ENCODE results near the gene IPO13.

The IPO13 gene

DNA sequence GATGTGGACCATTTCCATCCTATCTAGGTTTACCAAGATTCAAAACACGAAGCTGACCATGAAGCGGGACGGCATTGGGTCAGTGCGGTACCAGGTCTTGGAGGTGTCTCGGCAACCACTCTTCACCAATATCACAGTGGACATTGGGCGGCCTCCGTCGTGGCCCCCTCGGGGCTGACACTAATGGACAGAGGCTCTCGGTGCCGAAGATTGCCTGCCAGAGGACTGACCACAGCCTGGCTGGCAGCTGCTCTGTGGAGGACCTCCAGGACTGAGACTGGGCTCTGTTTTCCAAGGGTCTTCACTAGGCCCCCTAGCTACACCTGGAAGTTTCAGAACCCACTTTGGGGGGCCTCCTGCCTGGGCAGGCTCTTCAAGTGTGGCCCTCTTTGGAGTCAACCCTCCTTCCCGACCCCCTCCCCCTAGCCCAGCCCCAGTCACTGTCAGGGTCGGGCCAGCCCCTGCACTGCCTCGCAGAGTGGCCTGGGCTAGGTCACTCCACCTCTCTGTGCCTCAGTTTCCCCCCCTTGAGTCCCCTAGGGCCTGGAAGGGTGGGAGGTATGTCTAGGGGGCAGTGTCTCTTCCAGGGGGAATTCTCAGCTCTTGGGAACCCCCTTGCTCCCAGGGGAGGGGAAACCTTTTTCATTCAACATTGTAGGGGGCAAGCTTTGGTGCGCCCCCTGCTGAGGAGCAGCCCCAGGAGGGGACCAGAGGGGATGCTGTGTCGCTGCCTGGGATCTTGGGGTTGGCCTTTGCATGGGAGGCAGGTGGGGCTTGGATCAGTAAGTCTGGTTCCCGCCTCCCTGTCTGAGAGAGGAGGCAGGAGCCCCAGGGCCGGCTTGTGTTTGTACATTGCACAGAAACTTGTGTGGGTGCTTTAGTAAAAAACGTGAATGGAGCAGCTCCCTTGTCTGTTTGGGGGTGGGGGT lies 43.8 kb downstream of the IPO13 start:
- DNase-seq: no peak

DNA sequence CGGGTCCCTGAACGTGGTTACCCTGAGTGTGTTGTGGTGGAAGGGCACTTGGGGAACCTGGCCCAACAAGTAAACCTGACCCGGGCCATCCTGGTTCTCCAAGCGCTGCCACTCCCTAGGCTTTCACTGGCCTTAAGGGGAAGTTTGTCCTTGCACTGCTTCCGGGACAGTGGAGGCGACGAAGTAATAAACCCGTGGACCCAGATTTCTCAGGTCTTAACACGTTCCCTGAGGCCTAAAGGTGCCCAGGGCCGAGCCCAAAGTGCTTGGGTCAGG lies 44.4 kb downstream of the IPO13 start:
- DNase-seq: no peak

DNA sequence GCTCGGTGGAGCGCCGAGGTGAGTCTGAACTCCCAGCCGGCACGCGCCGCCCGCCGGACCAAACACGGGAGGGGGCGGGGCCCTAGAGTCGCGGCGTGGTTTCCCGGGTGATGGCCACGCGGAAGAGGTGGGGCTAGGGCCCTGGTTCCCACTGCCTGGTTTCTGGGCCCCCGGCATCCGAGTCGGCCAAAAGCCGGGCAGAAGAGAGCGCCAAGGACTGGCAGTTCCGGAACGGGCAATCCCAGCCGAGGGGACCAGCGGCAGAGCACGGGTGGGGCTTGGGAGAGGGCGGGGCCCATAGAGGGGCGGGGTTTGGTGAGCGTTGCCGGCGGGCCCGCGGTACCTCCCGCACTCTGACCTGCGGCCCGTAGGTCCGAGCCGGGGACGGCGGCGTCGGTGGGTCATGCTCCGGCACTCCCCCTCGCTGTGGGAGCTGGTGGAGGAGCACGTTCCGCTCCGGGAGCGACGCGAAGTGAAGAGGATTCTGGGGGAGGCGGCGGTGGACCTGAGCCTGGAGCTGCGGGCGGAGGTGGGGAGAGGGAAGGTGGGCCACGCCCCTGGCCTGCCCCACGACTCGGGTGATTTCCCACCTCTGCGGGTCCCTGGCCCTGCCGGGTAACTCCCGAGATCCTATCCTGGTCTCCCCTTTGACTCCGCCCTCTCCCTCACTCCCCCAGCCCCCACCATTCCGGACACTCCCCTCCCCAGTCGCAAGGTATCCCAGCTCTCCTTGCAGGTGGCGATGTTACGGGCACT lies 44.9 kb downstream of the IPO13 start, which contains the start of gene CCDC24:
CCDC24 (plus strand) TSS at position 124 of the 756 bp plus-strand sequence; CDS start at position 404, 280 bp downstream.
- DNase-seq: peak; percentile 73

DNA sequence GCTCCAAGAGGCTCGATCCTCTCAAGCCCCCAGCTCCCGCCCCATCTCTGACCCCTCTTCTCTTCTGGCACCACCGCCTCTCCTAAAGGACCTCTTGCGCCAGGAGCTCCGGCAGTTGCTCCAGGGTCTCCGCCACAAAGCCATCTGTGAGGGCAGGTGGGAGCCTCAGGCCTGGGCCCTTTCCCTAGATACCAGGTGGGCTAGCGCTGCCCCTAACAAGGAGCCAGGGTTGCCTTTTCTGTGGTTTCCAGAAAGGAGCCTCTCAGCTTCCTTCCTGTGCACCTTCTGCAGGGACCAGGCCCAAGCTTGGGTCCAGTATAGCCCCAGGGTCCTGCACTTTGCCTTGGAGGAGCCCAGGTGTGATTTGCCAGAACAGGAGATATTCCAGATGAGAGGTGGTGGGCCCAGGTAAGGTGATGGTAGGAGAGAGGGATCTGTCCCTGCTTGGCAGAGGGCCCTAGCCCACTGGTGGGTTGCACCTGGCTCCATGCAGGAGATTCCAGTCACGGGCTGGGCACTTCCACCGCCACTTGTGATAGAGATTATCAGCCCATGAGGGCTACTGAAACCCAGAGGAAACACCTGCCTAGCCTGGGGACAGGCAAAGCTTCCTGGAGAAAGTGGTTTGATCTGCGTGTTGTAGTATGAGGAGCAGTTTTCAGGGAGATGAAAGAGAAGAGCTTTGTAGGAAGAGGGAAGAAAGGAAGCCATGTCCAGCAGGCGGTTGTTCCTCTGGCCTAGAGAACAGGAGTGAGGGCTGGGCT lies 45.7 kb downstream of the IPO13 start:
- DNase-seq: no peak

DNA sequence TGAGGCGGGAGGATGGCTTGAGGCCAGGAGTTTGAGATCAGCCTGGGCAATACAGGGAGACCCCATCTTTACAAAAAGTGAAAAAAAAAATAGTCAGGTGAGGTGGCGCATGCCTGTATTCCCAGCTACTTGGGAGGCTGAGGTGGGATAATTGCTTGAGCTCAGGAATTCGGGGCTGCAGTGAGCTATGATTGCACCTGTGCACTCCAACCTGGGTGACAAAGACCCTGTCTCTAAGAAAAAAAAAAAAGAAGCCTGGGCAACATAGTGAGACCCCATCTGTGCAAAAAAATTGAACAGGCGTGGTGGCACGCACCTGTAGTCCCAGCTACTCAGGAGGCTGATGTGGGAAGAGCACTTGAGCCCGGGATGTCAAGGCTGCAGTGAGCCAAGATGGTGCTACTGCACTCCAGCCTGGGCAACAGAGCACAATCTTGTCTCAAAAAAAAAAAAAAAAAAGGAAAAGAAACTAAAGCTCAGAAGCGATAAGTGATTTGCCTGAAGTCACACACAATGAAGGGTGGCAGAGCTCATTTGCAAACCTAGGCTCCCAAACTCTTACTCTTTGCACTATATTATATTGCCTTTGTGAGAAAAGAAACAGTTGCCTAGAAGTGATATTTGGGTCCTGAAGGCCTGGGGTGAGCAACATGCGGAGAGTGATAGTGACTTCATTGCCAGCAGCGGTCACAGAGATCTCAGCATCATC lies 46.6 kb downstream of the IPO13 start:
- no peak for DNase-seq

DNA sequence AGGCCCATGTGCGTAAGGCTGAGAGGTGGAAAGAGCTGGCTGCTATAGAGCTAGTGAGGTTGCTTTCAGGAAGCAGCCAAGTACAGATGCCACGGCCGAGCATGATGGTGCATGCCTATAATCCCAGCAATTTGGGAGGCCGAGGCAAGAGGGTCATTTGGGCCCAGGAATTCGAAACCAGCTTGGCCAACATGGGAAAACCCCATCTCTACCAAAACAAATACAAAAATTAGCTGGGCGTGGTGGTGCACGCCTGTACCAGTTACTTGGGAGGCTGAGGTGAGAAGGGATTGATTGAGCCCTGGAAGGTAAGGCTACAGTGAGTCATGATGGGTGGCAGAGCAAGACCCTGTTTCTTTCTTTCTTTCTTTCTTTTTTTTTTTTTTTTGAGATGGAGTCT lies 47.3 kb downstream of the IPO13 start:
- no peak for DNase-seq

DNA sequence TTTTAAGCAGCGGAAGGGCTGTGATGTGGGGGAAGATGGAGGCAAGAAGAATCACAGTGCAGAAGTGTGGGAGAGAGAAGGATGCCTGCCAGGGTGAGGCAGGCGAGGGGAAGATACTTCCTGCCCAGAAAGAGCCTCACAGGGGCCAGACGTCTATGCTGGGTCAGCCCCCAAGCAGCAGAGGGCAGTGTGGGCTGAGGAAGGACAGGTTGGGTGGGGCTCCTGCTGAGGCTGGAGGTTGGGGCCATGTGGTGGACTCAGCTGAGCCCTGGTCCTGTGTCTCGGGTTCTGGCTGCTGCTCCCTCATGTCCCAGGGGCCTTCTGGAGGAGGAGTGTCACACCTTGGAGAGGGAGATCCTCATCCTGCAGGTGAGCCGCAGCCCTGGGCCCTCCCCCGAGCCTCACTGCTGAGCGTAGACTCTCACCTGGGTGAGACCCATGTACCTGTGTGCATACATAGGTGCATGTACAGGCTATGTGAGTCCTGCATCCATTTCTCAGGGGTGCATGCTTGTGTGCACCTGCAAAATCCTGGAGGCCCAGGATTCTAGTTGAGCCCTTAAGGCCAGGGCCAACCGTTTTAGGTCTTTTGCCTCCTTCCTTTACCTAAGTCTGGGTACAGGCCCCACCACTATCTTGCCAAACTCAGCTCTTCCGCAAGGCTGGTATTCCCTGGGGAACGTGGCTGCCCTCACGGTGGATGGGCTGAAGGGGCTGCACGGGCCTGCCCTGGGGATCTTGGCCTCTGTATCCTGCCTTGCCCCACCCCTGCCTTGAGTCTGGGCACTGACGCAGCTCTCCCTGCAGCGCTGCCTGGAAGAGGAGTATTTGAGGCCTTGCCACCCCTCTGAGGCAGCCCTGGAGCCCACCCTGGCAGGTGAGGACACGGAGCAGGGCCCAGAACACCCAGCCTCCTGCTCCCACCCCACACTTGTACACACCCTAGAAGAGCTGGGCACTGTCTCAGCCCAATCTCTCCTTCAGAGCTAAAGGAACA lies 48.3 kb downstream of the IPO13 start:
- DNase-seq: no peak

DNA sequence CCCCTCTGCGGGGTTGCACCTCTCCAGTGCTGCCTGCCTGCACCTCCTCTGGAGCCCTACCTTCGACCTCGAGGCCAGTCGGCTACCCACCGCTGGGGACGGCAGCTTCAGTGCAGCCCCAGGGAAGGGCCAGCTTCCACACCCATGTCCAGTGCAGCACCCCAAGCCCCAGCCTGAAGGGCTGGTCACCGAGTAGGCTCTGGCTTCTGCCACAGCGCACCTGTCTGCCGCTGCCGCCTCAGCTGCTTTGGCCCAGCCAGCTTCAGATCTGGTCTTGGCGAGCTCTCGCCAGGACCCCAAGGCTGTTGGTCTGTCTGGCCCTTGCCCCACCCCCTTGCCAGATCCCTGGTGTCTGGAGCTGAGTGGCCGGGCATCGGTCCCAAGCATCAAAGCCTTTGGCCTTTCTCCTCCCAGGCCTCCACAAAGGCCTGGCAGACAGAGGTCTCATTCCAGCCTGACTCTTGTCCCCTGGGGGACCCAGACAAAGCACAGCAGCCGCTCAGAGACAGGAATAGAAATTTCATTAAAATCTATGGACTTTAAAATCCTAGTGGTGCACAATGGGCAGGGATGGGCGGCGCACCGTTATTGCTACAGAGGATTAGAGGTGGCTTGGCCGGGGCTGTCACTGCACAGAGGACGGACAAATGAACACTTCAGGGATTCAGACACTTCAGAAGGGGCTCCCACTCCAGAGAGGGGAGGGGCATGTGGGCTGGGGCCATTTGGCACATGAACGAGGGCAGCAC lies 49.4 kb downstream of the IPO13 start:
- DNase-seq: no peak

DNA sequence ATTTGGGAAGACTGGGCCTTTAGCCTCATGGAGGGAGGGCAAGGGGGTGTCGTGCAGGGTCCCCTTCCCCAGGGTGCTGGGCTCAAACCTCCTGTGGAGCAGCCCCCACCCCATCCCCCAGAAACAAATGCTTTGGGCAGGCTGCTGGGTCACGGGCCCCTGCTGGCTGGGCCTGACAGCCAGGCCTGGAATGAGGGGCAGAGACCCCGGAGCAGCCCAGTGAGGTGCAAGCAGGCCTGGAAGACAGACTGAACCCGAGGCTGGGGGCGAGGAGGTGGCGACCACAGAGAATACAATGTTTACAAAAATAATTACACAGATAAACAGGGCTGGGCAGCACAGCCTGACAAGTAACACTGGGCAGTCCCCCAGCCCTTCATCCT lies 50.0 kb downstream of the IPO13 start:
- no peak for DNase-seq

DNA sequence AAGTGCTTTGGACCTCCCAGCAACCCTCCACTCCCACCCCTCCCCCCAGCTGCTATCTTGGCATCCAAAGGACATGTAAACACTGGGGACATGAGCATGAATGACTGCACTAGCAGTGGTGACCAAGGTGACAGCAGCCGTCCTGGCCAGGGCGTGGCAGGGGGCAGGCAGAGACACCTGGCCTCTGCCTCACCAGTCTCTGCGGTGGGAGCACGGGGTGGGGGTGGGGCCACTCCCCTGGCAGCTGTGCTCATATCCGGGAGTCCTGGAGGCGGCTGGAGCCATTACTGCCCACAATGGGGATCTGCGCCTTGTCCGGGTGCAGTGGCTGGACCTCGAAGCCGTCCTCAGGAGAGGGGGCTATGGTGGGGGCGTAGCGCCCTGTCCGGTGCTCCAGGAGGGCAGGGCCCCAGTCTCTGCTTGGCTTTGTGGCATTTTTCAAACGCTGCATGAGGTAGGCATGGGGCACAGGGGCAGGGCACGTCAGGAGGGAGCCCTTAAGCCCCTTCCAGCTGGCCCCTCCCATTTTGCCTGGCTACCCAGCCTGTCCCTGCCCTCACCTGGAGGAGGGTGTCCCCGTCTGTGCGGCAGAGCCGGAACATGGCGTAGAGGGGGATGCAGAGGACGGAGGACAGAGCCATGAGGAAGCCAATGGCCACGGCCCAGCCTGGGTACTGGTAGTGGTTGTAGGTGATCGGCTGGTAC lies 50.7 kb downstream of the IPO13 start:
- no peak for DNase-seq

DNA sequence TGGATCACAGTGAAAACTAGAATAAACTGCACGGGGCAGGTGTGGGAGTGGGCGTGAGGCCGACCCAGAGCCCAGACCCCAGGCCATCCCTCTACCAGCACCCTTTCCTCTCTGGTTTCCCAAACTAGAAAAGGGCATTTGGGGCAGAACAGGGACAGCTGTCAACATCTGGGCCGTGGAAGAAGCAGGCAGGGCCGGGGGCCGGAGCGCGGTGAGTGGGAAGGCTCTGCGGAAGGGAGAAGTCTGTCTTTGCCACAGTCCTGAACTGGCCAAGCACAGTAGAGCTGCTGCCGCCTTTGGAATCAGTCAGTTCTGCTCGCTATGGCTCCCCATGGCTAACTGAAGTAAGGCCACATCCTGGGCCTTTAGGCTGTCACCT lies 51.2 kb downstream of the IPO13 start:
- DNase-seq: no peak

DNA sequence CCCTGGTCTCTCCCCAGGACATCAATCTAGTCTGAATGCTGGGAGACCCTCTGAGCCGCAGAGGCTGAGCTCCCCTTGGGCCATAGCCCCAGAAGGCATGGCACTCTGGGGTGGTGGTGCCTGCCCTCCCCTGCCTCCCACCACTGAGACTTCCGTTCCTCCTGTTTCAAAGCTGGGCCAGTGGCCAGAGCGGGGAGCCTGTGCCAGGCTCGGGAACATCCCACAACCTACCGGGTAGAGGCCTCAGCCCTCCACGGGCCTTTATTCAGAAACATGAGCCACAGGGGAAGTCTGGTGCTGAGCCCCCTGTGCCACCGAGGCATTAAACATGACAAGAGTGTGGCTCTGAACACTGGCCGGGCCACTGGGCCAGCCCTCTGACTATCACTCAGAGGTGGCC lies 52.7 kb downstream of the IPO13 start:
- no peak for DNase-seq

DNA sequence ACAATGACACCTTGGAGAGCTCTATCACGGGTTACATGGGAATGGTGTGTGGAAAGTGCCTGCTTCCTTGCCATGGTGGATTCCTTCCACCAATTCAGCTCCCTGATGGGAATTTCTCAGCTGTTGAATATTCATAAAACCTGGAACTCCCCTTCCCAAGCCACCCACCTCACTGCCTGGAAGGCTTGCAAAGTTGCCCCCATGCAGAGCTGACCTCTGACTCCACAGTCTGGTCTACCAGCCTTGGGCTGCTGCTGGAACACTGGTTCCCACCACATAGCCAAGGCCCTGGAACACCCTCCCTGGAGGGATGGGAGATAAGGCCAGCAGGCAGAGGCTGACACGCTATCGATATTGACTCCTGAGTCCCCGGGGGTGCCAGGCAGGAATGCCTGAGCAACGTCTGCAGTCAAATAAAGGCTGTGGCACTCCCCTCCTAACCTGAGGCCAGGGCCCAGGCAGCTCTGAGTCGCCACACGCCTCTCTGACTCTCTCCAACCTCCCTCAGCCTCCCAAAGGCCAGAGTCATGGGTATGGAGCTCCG lies 53.4 kb downstream of the IPO13 start:
- no peak for DNase-seq

DNA sequence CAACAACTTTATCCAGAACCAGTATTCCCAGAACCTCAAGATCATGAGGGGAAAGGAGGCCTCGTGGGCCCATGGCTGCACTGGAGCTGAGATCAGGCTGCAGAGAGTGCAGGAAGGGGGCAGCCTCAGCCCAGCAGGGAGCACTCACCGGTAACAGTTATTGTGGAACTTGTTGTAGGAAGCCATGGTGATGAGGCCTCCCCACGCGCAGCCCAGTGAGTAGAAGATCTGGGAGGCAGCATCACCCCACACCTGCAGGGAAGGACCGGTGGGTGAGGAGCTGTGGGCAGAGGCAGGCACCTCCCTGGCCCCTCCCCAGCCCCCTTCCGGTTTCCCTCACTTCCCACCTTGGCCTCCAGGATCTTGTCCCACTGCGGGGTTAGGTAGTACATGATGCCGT lies 55.4 kb downstream of the IPO13 start:
- DNase-seq: no peak

DNA sequence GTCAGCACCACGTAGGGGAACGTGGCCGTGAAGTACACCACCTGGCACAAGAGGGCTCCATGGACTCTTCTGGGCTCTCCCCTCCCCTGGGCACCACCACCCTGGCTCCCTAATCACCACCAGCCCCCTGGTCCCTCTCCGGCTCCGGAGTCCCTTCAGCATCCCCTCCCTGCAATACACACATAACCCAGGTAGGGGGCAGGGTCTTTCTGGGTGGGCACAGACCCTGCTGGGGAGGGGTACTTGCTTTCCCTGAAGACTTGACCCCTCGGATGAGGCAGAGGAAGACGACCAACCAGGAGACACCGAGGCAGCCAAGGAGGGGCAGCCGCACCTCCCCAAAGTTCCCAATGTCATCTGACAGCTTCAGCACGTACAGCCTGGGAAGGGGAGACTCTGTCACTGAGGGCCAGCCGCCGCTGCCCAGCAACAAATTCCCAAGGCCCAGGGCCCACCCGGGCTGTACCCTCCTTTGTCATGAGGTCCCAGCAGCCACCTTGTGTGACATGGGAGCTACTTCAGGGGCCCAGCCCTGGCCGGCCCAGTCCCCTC lies 55.9 kb downstream of the IPO13 start:
- no peak for DNase-seq

DNA sequence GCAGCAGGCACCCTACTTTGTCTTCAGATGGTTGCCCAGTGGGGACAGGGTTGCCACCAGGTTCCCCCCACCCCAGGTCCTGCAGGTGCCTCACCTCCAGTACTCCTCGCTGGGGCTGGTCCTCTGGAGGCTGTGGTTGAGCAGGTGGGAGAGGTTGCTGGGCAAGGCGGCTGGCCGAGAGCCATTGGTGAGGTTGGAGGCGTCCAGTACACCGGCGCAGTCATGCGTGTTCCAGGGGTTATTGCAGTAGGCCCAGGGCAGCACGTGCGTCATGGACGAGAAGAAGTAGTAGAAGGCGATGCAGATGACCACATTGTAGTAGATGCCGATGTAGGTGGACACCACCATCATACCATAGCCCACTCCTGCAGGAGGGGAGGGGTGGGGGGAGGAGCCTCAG lies 61.5 kb downstream of the IPO13 start:
- DNase-seq: no peak

DNA sequence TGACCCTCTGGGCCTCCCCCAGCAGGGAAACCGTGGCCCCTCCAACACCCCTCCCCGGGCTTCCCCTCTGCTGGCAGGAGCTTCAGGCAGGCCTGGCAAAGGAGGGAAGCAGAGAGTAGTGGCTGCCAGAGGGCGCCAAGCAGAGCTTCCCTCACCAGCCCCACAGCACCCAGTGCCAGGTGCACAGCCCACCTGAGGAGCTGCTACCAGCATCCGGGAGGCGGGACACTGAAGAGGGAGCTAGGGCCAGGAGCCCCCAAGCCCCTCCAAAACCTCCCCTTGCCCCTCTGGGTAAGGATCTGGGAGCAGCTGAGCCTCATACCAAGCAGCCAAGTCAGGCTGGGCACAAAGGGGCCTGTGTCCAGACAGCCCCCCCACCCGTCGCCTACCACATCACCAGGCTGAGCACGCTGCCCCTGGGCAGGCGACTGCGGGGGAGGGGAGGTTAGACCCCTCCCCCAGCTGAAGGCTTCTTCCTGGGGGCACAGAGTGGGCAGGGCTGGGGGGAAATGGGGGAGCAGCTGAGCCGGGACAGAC lies 64.3 kb downstream of the IPO13 start:
- no peak for DNase-seq

DNA sequence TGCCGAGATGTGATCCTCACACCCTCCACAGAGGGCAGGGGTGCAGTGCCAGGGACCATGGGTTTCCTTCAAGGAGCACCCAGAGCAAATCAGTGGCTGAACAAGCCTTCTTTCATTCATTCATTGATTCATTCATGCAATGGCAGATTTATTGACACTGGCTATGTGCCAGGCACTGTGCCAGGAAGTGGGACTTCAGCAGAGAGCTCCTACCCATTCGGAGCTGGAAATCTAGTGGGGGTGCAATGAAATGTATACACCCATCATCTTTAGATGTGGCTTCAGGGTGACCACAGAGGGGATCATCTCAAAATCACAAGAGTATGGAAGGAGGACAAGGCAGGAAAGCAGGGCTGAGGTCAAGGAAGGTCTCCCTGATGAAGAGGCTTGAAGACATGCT lies 65.7 kb downstream of the IPO13 start:
- DNase-seq: no peak

DNA sequence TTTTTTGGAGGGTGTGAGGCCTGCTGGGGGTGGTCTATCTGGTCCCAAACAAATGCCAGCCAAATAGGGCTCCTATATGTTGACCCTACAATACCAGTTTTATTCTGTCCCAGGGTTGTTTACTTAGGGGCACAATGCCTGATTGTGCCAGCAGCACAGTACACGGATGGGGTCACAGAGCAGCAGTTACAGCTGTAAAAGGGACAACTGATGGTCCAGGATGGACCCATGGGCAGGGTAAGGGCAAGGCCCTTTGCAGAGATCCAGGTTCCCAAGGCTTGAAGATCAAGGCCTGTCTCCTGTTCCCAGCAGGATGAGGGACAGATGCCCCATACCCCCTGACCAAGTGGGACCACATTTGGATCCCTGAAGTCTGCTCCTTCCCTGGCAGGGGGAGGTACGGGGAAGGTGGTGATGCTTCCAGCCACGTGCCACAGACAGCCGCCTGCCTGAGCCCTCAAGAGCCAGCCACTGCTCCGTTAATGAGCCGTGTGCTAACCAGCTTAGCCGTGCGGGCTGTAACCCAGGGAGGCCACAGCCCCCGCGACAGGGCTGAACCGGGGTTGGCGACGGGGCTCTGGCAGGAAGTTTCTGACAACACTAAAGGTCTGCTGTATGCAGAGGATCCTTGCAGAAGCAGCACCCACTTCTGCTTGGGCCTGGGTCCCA lies 66.3 kb downstream of the IPO13 start:
- DNase-seq: no peak
